CD1c-positive myeloid dendritic cell (primary cell): ENCODE data around the gene SSBP3.

Source experiments
- DNase-seq: peaks from one replicate; pipeline ENCODE4 v3.0.0-alpha.2; 2016; ENCODE audit errors: extremely low spot score

The SSBP3 gene

DNA sequence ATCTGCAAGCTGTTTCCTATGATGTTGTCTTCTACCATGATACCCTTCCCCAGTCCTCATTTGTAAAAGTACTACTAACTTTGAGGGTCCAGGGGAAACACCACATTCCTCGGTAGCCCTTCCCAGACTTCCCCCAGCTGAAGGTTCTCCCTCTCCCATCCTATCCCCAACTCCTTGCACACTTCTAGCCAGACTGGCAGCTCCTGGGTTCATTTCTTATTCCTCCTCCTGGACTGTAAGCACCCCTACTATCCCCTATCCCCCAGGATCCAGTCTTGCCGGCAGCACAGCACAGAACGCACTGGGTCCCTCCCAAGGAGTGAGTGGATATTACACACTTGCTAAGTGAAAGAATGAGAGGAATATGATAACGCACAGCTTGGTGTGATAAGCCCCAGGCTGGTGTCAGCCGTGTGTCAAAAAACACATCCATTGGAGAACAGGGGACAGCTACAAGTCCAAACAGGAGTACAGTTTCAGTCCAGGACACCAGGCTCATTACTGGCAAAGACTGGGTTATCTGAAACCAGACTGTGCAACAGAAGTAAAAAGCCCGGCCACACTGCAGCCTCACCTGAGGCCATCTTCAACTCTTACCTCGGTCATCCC, 100.2 kb downstream of the SSBP3 start:
- no peak for DNase-seq

DNA sequence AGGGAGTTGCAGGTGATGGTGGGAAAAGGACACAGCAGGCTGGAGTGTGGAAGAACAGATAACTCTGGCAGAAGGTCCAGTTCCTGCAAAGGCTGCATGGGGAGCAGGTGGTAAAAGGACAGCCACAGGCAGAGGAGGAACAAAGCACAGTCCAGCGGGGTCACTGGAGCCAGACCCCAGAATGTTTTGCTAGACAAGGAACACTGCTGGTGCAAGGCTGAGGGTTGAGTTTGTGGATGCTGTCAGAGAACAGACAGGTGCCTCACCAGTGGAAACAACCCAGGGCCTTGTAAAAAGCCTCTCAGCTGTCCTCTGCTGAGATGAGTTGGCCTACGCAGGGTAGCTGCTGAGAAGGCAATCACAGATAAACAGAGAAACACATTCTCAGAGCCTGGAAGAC, 101.7 kb downstream of the SSBP3 start:
- DNase-seq = no peak

DNA sequence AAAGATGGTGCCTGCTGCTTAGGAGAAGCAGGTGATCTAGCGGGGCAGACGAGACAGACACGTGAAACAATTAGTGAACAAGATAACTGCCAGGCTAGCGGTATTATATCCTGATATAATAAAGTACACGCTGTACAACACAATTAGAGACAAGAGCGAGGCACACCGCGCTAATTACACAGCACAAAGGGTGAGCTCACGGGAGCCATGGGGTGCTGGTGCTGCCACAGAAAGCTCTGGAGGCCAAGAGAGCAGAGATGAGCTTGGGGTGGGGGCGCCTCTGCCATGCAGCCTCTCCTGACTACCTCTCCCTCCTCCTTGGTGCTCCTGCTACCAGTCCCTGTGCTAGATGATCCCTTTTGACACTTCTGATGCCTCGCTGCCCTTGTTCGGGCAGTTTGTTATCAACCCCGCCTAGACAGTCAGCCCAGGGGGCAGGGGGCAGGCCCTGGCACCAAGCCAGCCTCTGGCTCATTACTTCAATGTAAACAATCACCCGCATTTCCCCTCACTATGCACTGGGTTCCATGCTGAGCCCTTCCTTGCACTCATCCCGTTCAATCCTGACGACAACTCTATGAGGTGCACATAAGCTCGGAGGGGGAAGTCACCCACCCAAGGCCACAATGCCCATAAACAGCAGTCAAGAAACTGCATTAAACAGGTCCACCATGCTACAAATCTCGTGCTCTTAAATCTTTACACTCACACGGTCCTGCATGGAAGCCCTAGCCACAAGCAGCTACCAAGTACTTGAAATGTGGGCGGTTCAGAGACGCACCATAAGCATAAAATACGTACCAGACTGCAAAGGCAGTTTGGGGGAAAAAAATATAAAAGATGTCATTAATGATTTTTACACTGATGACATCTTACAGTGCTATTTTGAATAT, 103.0 kb downstream of the SSBP3 start:
- no peak for DNase-seq

DNA sequence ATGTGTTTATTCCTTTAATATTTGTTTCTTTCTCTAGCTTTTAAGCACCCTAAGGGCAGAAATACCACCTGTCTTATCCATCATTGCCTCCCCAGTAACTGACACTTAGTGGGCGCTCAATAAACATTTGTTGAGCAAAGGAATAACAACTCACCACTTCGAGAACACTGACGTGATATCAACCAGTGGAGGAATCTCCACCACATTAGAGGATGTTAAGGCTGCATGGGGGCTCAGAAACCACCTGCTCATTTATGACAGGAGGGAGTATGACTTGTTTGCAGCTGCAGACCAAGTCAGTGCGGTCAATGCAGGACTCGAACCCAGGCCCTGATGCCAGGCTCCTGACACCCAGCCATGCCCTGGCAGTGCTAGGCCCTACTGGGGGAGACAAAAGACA, 103.6 kb downstream of the SSBP3 start:
- no peak for DNase-seq

DNA sequence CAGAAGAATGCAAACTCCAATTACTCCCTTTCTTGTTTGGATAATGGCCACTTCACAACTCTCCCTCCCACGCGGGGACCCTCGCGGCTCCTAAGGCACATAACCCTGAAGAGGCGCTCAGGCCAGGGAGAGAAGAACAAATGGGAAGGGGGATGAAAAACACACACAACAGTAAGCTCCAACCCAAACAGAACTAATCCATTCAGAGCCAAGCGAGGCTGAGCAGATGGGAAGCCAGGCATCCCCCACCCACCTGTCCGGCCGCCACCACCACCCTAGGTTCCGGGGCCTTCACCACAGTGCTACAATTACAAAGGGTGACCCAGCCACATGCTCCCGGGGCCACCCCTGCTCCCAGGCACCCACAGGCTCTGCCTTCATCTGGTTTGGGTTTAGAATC, 104.7 kb downstream of the SSBP3 start:
- no peak for DNase-seq

DNA sequence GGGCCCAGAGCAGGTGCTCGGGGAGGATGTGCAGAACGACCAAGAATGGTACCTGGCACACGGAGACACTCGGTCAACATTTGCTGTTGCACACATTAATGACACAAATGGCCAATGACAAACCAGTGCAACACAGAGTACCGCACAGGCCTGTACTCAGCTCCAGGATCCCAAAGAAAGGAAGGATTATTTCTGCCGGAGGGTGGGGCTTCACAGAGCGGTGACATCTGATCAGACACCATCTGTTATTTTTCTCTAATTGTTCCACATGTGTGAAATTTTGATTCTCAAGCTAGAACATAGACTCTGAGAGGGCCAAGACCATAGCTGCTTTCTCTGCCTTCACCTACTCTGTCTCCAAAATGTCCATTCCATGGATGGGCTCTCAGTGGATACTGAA, 105.8 kb downstream of the SSBP3 start:
- DNase-seq = no peak

DNA sequence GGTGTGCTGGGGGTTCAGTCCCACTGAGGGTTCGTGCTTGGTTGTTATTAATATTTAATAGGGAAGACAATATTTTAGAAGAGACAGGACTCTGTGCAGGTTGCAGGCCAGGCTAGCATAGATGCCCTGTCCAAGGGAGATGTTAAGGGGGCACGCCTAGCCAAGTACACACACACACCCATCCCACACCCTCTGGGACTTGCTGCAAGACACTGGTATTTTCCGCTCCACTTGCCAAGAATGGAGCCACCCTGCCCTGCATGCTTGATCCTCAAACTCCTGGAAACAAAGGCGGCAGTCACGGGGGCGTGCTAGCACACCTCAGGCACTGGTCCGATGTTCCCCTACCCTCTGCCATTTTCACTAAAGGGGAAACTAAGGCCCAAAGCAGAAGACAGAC, 107.2 kb downstream of the SSBP3 start:
- DNase-seq = no peak

DNA sequence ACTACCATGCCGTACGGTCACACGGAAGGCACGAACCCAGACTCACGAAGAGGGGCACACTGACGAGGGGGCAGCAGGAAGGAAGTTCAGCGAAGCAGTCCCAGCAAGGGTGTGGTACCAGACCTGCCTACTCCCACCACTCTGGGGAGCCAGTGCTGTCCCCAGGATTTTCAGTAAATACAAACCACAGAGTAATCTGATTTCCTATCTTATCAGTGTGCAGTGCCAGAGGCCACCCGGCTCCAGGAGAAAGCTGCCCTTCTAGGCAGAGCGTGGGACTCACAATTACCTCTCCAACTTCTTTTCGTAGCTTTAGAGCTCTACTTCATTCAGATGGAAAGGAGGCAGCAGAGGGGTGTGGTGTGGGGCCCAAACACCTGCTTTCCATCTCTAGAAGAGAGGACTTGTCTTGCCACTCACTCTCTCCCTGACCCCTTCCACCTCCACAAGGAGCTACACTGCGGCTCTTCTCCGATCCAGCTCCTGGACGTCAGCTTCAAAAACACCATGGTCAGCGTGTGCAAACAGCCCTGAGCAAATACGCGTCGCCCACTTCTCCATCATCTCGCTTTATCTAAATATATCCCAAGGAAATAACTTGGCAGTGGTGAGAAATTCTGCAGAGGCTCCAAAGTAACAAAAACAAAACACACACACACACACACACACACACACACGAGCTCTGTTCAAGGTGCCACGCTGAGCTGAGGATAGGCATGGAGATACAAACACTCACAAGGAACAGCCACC, 107.7 kb downstream of the SSBP3 start:
- DNase-seq = no peak

DNA sequence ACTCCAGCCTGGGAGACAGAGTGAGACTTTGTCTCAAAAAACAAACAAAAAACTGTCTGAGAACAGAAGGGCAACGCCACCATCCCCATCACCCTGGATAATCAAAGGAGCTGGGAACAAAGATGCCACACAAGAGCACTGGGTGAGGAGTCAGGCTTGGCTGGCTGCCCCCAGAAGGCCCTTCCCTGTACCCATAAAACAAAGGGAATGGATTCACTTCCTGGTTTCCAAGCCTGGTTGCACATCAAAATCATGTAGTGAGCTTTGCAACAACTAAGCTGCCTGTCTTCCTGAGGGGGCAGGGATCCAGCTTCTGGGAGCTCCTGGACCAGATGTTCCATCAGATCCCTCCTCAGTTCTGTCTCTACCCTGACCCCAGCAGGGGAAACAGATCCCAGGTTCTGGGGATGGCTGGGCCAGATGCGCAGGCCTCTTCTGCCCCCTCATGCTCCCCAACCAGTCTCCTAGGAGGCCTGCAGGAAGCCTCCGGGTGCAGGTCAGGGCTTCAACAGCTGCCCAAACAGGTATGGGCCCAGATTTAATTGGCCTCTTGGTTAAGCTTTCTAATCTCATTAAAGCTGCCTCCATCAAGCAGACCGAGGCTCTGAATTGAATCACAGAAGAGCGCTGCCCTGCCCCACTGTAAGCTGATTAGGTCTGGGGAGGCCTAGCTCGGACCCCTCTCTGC, 108.5 kb downstream of the SSBP3 start:
- no peak for DNase-seq

DNA sequence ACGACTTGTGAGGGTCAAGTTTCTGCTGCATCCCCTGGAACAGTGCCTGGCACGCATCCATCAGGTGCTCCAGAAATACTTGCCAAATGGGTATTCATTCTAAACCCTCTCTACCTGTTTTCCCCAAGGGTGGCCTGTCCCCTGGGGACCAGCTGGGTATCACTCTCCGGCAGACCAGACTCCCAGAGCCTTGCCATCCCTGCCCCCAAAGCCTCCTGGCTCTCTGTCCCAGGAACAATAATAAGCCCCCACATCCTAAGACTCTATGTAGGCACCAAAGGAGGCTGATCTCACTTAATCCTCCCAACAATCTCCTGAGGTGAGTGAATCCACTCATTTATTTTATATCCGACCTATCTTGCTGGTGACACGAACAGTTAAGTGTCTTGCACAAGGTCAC, 109.5 kb downstream of the SSBP3 start:
- DNase-seq = no peak

DNA sequence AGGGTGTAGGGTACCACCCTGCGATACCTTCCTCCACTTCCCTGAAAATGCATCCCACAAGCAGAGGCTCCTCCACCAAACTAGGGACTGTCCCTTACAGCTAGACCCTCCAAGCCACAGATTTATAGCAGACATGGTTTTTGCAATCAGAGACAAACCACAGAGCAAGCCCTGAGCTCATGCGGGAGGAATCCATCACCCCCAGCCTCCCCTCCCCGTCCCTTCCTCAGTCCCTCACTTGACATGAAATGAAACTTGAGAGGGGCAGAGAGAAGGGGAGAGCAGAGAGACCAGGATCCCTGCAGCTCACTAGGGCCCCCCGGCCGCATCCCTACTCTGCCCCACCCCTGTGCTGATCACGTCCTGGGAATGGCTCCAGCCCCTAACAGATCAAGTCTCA, 111.3 kb downstream of the SSBP3 start:
- DNase-seq = no peak

DNA sequence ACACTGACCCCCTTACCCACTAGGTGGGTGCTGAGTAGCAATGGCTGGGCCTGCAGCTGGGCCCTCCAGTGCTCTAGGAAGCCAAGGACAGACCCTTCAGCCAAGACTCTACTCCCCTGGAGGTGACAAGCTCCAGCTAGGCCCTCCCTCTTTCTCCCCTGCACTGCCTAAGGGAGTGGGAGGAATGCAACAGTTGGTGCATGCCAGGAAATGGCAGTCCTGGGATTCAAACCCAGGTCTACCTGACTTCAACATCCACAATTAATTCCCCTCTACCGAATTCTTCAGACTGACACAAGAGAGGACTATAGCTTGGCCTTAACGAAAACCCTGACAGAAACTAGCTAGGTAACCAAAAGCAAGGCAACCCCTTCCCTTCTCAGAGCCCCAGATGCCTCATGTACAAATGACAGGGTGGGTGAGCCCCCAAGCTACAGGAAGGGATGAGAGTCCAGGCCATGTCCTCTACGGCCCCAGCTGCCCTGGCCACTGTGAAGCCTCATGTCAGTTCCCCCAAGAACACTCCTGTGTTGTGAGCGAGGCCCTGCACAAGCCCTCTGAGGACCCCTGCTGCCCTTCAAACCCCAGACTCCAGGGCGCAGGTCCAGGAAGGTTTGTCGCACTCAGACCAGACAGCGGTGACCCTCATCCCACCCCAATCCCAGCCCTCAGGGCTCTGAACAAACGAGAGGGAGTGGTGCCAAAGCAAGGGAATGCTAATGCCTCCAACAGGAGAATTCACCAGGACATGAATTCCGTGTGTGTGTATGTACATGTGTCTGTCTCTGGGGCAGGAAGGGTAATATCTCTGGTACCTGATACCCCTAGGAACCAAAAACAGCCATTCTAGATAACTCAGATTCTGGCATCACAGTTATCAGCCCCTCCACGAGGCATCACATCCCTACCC, 113.9 kb downstream of the SSBP3 start:
- no peak for DNase-seq

DNA sequence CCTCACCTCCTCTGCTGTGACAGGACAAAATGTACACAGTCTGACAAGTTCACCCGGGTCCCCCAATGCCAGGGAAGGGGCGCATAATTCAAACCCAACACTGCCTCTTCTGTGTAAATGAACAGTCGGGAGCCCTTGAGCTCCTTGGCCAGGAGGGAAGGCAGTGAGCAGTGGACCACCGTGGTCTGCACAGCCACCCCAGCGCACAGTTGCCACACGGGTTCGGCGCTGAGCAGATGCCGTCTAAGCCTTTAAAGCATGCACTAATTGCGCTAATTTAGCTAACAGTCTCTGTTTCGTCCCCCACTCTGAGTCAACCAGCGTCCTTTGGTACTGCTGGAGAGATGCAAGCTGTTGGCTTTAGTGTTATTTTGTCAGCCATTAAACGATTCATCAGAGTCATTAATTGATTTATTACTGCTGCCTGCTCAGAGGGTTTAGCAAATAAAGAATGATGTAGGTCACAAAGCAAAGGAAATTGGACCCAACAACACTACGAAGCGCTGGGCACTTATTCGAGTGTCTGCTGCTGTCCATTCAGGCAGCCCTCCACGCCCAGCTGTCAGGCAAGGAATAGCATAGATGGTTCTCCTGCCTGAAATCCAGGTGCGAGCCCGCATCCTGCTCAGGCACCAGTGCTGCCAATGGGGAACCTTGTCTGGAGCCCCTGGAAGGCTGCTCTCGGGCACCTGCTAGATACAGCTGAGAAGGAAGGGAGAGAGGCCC, 114.8 kb downstream of the SSBP3 start:
- DNase-seq = no peak

DNA sequence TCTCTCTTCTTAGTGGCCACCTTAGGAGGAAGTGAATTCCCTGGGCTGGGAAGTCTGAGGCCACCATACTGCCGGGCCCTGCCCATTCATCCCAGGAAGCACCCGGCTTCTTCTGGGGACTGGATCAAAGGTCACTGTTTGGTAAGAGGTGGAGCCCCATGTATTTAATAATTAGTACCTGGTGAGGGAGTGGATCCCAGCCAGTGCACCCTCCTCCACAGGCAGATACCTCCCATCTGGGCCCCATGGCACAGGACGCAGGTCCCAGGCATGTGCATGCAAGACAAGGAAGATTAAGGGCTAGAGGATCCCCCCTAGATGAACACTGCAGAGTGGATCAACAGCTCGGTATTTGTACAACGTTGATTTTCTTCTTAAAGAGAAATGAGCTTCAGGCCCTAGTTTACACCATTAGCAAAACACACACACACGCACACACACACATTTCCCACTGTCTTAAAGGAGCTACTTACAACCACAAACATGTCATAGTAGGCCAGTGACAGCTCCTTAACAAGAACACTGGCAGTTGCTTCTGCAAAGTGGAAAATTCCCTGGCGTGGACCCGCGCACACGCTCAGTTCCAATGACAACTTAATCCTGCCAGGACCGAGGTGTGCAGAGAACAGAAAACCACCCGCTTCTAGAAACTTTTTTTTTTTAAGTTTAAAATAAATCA, 115.5 kb downstream of the SSBP3 start:
- DNase-seq = no peak

DNA sequence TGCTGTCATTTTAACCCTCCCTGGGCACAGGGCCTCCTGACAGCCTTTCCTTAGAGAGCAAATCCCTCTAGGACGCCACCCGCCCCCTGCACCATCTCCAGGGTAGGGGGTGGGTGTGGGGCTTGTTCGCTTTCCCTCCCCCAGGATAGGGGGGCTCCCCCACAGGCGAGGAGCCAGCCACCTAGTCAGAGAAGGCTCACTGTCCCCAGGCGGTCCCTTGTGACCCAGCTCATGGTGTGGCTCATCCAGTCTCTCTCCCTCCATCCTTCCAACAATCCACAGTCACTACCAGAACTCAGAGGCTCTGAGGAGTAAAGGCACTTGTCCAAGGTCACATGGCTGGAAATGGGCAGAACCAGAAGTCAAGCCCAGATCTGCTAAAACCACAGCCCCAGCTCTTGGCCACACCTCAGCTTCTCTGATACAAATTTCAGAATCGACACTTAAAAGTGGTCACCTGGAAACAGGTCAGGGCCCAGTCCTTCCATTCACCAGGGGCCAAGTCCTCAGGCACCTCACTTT, 116.4 kb downstream of the SSBP3 start:
- DNase-seq = no peak

DNA sequence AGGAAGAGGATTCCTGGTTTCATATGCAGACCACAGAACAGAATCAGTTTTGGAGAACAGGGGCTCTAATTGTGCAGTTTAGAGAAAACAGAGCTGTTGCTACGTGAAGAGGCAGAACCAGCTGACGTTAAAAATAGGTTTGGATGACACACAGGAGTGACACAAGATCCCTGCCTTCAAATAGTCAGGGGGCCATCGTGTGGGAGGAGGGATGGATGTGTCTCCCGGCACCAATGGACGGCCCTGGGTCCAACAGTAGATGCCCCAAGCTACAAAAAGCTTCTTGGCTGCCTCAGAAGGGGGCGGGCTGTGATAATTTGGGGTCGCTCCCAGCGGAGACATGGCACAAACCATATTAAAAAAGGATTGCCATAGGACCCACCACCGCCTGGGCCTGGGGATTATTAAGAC, 118.4 kb downstream of the SSBP3 start:
- DNase-seq = no peak

DNA sequence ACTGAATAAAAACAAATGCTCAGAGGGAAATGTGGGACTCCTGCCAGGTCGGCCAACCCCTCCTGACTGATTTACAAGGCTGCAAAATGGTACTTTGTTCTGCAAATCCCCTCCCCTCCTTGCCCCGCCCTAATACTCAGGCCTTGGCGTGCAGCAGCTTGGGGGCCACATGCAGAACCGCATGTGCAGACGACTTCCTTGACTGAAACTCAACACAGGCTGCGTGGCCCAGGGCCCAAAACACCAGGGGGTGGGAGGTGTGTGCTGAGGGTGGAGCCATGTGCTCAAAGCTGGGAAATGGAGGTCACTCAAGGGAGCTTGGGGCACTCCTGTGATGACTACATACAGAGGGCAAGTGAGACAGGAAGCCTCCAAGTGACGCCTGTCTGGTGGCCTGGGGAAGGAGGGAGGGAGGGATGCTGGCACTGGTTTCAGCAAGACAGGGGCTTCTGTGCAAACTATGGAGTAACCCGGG, 119.0 kb downstream of the SSBP3 start:
- DNase-seq = peak; percentile 37

DNA sequence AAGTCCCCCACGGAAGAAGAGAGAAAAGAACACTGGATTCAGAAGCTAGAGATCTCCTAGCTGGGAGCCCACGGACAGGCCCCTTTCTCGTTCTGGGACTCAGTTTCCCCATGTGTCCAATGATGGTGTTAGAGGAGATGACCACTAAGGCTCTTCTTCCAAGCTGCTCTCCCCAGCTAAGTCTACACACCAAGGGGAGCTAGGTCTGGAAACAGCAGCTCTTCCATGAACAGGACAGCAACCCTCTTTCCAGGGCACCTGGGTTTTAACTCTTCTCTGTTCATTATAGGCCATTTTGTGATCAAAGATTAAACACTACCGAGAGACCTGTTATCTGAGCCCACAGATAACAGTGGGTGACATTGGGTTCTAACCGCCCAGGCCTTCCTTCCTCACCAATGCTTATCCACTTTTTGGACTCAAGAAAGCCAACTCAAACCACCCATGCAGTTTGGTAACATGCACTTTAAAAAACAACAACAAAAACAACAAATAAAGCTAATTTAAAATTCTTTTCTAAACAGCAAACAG, 120.3 kb downstream of the SSBP3 start:
- no peak for DNase-seq
